NCI-H2227 (cell line): ENCODE measurements around the gene QSER1.
"Not testable (repeated sequence)": the region's sequence is repeated elsewhere in the genome, so short reads cannot be mapped to it uniquely, and the experiment has no call there.

Experiments
- DNase-seq: peaks from one replicate; lab custom pipeline; 2025; ENCODE audit not compliant: unreplicated experiment; lab: John Stamatoyannopoulos, UW

Gene QSER1

DNA sequence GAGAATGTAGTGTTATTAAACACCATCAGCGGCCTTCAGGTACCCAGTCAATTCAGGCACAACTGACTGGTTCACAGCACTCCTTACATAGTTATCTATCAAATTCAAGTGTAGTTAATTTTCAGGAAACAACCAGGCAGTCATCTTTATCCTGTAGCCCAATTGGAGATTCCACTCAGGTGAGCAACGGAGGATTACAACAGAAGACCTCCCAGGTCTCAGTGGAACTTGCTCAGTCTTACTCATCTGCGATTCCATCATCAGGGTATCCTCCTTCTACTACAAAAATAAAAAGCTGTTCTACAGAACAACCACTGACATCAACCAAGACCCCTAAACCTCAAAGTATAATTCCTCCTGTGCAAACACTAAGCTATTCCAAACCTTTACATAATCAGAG lies 39.6 kb downstream of the QSER1 start:
- DNase-seq: no peak

DNA sequence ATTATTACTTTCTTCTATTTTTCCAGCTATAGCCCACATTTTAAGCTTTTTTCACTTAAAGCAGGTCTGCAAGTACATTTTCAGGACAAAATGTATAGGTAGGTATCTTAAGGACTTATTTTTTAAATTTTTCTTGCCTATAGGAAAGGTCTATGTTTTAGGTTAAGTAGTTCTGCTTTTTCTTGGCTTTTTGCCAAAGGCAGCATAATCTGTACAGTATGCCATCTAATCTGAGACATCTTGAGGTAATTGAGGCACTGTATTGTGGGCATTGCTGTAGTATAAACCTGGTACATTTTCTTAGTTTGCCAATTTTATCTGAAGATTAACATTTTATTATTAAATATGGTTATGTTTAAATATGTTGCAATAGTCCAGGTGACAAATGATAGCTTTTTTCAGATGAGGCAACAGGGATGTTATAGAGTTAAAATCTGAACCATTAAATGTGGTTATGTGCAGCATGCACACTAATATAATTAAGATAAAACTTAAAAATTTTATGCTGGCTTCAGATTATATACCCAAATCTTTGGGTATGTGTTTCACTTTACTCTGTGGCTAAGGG lies 42.9 kb downstream of the QSER1 start:
- DNase-seq: no peak

DNA sequence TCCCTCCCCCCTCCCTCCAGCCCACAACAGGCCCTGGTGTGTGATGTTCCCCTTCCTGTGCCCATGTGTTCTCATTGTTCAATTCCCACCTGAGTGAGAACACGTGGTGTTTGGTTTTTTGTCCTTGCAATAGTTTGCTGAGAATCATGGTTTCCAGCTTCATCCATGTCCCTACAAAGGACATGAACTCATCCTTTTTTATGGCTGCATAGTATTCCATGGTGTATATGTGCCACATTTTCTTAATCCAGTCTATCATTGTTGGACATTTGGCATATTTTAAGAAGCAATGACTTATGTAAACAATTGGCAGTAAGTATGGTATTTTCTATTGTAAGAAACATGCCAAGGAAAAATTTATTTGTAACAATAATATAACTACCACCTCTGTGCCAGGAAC lies 43.6 kb downstream of the QSER1 start:
- DNase-seq: not testable (repeated sequence)

DNA sequence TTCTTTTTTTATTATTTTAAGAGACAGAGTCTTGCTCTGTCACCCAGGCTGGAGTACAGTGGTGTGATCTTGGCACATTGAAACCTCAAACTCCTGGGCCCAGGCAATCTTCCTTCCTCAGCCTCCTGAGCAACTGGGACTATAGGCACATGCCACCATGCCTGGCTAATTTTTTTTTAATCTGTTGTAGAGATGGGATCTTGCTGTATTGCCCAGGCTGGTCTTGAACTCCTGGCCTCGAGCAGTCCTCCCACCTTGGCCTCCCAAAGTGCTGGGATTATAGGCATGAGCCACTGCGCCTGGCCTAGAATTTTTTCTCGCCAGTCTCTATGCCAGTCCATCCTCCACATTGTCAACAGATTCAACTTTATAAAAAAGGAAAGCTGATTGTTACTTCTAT lies 44.7 kb downstream of the QSER1 start:
- not testable (repeated sequence) for DNase-seq

DNA sequence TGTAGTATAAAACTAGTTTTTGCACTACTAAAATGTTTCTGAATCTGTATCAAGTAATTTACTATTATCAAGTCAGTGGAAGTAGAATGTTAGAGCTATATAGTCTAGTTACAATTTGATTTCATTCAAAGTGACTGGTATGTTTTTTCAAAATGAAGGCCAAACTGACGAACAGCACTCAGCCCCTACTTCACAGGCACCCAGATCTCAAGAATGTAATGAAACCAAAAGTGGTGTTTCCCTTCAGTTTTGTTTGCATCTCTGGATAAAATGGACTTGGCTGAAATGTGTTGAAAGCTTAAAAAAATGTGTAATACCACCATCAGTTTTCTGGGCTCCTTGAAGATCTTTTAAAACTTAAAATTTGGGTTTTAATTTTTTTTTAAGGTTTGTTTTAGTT lies 46.4 kb downstream of the QSER1 start:
- DNase-seq: no peak

DNA sequence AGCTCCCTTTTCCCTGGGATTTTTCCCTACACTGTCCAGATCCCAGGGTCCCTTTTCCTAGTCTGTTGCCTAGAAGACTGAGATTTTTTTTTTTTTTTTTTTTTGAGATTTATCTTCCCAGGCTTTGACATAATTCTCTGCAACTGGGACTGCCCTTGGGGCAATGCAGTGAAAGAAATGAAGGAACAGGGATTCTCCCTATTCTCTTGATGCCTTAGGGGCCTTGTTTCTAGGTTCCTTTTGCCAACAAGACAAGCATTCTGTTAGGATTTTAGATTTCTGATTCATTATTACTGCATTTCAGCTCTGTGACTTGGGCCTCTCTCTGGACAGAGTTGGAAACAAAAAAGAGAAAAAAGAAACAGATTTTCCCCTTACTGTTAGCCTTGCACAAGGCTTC lies 47.3 kb downstream of the QSER1 start:
- DNase-seq: no peak

DNA sequence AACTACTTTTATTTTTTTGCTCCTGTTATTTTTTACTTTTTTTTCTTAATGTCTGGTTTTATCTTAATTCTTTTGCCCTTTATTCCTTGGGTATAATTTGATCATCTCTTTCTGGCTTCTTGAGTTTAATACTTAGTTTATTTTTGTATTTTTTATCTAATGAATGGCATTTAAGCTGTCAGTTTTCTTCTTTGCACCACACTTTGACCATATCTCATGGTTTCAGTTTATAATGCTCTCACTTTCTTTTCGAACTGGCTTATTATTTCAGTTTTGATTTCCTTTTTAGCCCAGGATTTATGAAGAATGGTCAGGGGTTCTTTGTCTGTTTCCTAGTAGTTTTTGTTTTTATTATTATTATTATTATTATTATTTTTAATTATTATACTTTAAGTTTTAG lies 48.3 kb downstream of the QSER1 start:
- no peak for DNase-seq

DNA sequence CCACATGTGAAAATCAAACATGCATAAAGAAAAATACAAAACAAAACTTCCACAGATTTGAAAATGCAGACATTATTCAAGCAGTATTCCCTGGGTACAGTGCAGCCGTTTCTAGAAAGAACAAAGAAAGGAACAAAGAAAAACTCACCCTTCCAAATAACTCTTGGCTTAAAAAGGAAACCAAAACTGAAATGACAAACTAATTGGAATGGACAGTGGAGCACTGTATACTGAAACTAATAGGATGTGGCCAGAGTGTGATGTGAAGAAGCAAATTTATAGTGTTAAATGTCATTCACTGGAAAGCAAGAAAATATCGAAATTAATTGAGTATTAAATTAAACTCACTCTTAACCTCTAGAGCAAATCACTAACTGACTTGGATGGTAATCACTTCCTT lies 55.4 kb downstream of the QSER1 start:
- no peak for DNase-seq

DNA sequence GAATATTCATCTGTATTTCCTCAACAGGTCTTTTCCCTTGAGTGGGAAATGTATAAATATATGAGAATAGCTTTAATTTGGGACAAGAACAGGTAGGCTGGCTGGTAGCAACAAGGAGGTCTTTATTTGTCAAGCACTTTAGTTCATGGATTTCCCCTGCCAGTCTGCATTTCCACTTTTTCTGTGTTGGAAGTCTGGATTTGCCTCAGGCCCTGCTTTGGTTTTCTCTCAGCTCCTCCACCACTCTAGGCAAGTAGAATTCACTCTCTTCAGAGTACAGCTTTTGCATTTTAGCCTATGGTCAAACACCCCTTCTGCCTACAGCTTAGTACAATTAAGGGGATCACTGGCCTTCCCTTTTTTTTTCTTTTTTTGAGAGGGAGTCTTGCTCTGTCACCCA lies 57.1 kb downstream of the QSER1 start:
- DNase-seq: no peak

DNA sequence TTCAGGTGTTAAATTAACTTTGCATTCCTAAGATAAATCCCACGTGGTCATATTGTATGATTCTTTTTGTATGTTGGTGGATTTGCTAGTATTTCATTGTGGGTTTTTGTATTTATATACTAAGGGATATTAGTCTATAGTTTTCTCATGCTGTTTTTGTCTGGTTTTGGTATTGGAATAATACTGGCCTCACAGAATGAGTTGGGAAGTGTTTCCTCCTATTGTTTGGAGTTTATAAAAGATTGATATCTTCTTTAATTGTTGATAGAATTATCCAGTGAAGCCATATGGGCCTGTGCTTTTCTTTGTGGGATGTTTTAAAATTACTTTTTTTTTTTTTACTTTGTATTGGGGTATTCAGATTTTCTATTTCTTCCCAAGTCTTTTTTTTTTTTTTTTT lies 59.8 kb downstream of the QSER1 start:
- DNase-seq: no peak

DNA sequence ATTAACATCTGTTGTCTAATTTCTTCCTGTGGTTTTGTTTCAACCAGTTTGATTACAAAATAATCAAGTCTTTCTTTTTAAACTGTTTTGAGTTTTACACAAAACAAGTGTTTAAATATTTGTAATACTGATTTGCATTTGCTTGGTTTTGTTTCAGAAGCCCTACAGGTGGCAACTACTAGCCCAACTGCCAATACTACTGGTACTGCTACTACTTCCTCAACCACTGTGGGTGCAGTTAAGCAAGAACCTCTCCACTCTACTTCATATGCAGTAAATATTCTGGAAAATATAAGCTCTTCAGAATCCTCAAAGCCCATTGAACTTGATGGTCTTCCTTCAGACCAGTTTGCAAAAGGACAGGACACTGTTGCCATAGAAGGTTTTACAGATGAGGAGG lies 61.1 kb downstream of the QSER1 start:
- no peak for DNase-seq

DNA sequence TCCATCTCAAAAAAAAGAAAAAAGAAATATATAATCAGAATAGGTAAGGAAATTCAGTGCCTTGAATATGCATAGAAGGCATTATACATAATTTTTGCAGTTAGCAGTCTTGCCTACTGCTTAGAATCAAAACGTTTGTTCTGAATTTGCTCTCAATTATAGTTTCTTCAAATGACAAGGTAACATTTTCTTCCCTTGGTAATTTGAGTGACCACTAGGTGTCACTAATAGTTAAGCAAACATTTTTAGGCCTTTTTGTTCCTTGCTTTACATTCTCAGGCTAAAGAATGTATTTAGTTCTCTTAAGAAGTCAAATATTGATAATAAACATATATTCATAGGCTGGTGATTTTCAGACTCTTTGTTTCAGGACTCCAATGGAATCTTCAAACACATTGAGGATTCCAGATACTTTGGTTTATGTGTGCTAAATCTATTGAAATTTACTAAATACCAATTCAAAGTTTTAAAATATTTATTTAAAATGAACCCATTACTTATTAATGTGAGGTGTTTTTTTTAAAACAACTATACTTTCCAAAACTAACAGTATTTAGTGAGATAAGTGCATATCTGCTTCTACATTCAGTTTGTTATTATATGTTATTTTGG lies 68.0 kb downstream of the QSER1 start:
- DNase-seq: peak; percentile 67

DNA sequence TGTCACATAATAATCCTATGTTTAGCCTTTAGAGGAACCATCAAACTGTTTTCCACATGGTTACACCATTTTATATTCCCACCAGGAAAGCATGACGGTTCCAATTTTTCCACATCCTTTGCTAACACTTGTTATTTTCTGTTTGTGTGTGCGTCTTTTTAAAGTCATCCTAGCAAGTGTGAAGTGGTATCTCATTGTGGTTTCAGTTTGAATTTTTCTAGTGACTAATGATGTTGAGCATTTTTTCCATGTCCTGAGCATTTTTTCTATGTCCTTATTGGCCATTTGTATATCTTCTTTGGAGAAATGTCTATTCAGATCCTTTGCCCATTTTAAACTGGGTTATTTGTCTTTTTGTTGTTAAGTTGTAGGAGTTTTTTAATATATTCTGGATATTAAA lies 69.4 kb downstream of the QSER1 start:
- DNase-seq: no peak

DNA sequence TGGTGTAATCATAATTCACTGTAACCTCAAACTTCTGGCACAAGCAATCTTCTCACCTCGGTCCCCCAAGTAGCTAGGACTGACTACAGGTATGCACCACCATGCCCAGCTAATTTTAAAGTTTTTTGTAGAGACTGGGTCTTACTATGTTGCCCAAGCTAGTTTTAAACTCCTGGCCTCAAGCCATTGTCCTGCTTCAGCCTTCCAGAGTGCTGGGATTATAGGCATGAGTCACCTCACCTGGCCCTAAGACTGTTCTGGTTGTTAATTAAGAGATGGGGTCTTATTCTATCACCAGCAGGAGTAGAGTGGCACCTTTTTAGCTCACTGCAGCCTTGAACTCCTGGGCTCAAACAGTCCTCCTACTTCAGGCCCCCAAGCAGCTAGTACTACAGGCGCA lies 71.1 kb downstream of the QSER1 start:
- DNase-seq: no peak

DNA sequence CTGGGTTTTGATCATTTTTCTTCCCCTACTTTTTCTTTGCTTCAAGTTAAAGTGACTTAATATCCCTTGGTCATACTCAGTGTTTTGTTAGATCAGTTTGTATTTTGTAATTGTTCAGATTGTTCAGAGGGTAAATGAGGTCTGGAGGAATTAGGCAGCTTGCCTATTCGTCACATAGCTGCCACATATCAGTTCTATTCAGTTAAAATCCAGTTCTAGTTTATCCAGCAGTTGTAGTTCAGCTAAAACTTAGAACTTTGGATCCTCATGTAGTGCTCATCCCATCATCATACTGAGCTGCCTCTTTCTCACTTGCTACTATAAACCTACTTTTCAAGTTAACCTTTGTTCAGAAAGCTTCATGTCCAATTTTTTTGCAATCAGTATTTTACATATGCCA lies 75.9 kb downstream of the QSER1 start:
- DNase-seq: no peak

DNA sequence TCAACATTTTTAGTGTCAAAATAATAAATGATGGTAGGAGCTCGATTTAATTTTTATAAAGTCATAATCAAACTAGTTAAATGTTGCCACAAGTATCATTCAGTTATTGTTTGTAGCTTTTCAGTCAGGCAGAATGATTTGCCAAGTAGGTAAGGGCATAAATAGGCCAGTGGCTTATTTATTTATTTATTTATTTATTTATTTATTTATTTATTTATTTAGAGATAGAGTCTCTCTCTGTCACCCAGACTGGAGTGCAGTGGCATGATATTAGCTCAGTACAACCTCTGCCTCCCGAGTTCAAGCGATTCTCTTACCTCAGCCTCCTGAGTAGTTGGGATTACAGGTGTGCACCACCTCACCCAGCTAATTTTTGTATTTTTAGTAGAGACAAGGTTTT lies 79.6 kb downstream of the QSER1 start:
- not testable (repeated sequence) for DNase-seq

DNA sequence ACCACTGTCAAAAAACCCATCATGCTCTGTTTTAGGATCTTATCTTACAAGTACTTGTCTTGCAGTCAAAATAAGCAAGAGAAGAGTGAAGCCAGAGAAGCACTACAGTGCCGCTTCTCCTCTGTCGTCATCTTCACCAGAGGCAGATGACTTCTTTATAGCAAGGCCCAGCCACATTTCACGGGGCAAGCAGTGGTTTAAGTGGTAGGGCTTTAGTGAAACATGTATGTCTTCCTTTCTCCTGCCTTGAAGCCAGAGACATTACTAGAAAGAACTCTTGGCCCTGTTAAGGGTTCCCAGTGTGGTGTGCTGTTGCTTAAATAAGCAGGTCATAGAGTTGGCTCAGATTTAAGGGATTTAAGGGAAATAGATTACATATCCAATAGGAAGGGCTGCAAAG lies 80.2 kb downstream of the QSER1 start:
- DNase-seq: no peak

DNA sequence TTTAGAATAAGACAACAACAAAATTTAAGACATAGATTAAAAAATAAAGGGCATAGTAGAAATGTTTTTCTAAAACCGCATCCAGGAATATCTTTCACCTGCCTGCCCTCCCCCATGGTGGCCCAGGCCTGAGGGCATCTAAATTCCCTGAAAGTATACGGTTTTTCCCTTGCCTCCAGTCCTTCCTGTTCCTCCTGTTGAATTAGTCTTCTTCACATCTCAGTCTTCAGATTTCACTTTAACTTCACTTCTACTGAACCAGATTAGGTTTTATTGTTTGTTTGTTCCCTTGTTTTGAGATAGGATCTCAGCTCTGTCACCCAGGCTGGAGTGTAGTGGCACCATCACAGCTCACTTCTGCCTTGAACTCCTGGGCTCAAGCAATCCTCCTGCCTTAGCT lies 90.0 kb downstream of the QSER1 start:
- no peak for DNase-seq

DNA sequence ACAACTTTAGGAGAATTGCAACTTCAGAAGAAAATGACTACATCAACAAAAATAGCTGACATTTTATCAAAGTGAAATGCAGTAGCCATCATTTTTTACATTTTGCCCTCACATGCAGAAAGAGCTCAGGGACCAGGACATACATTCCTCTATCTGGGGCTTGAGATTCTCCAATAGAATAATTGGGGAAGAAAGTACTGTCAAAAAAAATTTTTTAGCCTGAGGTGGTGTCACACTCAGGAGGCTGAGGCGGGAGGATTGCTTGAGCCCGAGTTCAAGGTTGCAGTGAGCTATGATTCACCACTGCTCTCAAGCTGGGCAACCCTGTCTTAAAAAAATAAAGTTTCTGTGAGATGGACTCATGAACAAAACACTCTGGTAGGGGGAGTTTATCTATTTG lies 90.9 kb downstream of the QSER1 start:
- DNase-seq: no peak

DNA sequence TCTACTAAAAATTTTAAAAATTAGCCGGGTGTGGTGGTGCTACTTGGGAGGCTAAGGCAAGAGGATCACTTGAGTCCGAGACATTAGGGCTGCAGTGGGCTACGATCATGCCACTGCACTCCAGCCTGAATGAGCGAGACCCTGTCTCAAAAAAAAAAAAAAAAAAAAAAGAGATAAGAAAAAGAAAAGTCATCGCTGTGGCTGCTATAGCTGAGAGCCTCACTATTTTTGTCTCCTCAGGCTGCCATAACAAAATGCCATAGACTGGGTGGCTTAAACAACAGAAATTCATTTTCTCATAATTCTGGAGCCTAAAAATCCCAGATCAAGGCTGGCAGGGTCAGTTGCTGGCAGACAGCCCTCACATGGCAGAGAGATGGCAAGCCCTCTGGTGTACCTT lies 93.0 kb downstream of the QSER1 start:
- DNase-seq: no peak

DNA sequence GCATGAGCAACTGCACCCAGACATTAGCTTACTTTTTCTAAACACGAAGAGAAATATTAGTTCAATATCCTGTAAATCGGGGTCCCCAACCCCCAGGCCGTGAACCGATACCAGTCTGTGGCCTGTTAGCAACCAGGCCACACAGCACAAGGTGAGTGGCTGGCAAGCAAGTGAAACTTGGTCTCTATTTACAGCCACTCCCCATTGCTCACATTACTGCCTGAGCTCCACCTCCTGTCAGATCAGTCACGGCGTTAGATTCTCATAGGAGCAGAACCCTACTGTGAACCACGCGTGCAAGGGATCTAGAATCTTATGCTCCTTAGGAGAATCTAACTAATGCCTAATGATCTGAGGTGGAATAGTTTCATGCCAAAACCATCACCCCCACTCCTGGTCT lies 95.2 kb downstream of the QSER1 start:
- DNase-seq: no peak

DNA sequence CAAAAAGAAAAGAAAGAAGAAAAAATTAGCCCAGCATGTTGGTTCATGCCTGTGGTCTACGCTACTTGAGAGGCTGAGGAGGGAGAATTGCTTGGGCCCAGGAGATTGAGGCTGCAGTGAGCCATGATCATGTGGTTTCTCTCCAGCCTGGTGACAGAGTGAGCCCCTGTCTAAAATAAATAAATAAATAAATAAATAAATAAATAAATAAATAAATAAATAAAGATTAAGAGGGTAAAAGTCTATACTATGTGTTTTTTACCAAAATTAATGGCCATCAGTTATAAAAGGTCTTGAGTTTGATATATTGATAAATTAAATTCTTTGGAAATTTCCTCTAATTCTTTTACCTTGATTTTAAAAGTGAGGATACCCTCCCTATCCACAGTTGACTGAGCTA lies 97.9 kb downstream of the QSER1 start:
- no peak for DNase-seq

DNA sequence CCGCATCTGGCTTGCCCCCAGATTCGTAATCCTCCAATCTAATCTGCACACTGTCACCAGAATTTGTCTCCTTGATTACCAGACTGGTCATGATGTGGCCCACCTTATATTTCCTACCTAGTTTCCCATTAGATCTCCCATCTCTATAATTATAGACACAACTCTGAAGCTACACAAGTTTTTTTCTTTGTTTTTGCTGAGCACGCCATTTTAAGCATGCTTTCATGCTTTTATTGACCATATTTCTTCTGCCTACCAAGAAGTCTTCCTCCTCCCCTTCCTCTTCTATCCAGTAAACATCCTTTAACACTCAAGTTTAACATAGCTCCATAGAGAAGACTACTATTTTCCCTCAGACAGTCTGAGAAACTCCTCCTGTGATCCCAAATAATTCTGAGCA lies 98.8 kb downstream of the QSER1 start:
- no peak for DNase-seq
